ENCODE results near the gene MVB12B.

GRCh38 chr9:126295936-126296600, 30.6 kb upstream of the MVB12B start:
- TF ChIP-seq CTCF (IDR thresholded peaks at IDR 0.05 in 2 of 3, conservative IDR thresholded peaks at IDR 0.05 in 1 of 3; ENCODE audit: borderline replicate concordance in 1 of 3, insufficient read depth in 1 of 3, low read depth in 2 of 3, low read length in 2 of 3) (no peak), RAD21 (IDR thresholded peaks at IDR 0.05; ENCODE audit: low read depth) (no peak), CEBPB (IDR thresholded peaks at IDR 0.05; ENCODE audit: low read depth) (no peak), POLR2A (IDR thresholded peaks at IDR 0.05; ENCODE audit: borderline replicate concordance, extremely low read depth, insufficient read depth, insufficient read length) (no peak), POLR2AphosphoS5 (IDR thresholded peaks at IDR 0.05; ENCODE audit: low read depth, low read length) (no peak), EGR1 (IDR thresholded peaks at IDR 0.05; ENCODE audit: low read depth) (no peak), FOSL1 (IDR thresholded peaks at IDR 0.05; ENCODE audit: low read depth) (peak; percentile 57), ZNF274 (IDR thresholded peaks at IDR 0.05; ENCODE audit: low read depth, low read length) (no peak), REST (IDR thresholded peaks at IDR 0.05; ENCODE audit: low read depth) (no peak), ATF3 (IDR thresholded peaks at IDR 0.05) (no peak), YY1 (IDR thresholded peaks at IDR 0.05; ENCODE audit: extremely low read depth, insufficient replicate concordance, low read depth, low read length) (no peak)

Measured in HCT116 (cell line).